ENCODE results near the gene ZNF808.
A peak's percentile ranks its signal among the peaks of the same experiment; 100 is the strongest.
"Not testable (repeated sequence)": the region's sequence is repeated elsewhere in the genome, so short reads cannot be mapped to it uniquely, and the experiment has no call there.

ZNF808 gene

DNA sequence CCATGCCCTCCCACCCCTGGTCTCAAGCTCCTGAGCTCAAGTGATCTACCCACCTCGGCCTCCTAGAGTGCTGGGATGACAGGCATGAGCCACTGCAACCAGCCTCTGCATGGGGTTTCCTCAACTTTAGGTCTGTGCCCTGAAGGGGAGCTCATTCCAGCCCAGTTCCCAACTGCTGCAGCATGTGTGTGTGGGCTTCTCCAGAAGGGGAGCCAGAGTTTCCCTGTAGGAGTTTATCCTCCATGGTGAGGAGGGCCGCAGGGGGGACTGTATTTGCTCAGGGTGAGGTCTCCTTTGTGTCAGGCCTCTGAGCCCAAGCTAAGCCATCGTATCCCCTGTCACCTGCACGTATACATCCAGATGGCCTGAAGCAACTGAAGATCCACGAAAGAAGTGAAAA lies 11.3 kb upstream of the ZNF808 start:
- Histone ChIP-seq H3K9me3 (ENCODE audit: low read length) (no peaks in the 10 kb centered on the region), H3K36me3 (ENCODE audit: insufficient read depth, low read length) (no peaks in the 10 kb centered on the region), H3K4me3 (ENCODE audit: low read depth in 1 of 2, low read length in 2 of 2) (no peak overlapping the region), H3K4me1 (ENCODE audit: insufficient read depth, low read length) (no peaks in the 10 kb centered on the region), H3K27me3 (ENCODE audit: control insufficient read depth in 1 of 2, insufficient read depth in 2 of 2, low read length in 2 of 2) (no peaks in the 10 kb centered on the region), H3K27ac (ENCODE audit: low read depth, low read length) (no peak overlapping the region), H3K9ac (ENCODE audit: low read length) (no peak overlapping the region)

GRCh38 chr19:52518646-52519045 lies 8.8 kb upstream of the ZNF808 start:
- H3K36me3 ChIP-seq (ENCODE audit: insufficient read depth, low read length), result no peaks in the 10 kb centered on the region
- no peak overlapping the region for H3K4me3 ChIP-seq (ENCODE audit: low read depth in 1 of 2, low read length in 2 of 2)
- no peaks in the 10 kb centered on the region for H3K9me3 ChIP-seq (ENCODE audit: low read length)
- no peaks in the 10 kb centered on the region for H3K27me3 ChIP-seq (ENCODE audit: control insufficient read depth in 1 of 2, insufficient read depth in 2 of 2, low read length in 2 of 2)
- no peak overlapping the region for H3K9ac ChIP-seq (ENCODE audit: low read length)
- H3K4me1 ChIP-seq (ENCODE audit: insufficient read depth, low read length), result no peaks in the 10 kb centered on the region
- H3K27ac ChIP-seq (ENCODE audit: low read depth, low read length), result no peak overlapping the region

GRCh38 chr19:52519175-52519574 lies 8.3 kb upstream of the ZNF808 start:
- not testable (repeated sequence) for H3K27ac ChIP-seq (ENCODE audit: low read depth, low read length)

DNA sequence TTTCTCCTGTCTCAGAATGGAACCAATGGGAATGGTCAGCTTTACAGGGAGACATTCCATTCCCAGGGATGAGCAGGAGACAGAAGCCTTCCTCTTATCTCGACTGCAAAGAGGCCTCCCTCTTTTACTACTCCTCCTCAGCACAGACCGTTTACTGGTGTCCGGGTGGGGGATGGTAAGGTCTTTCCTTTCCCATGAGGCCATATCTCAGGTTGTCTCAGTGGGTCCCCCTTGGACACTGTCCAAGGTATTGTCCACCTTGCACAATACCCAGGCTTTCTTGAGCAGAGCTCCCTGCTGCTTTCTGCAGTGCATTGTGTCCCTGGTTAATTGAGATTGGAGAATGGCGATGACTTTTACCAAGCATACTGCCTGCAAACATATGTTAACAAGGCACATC lies 7.5 kb upstream of the ZNF808 start:
- Histone ChIP-seq H3K36me3 (ENCODE audit: insufficient read depth, low read length) (no peaks in the 10 kb centered on the region), H3K4me3 (ENCODE audit: low read depth in 1 of 2, low read length in 2 of 2) (no peak overlapping the region), H3K4me1 (ENCODE audit: insufficient read depth, low read length) (no peaks in the 10 kb centered on the region), H3K9ac (ENCODE audit: low read length) (no peak overlapping the region), H3K27ac (ENCODE audit: low read depth, low read length) (no peak overlapping the region), H3K9me3 (ENCODE audit: low read length) (no peaks in the 10 kb centered on the region), H3K27me3 (ENCODE audit: control insufficient read depth in 1 of 2, insufficient read depth in 2 of 2, low read length in 2 of 2) (no peaks in the 10 kb centered on the region)

More at GRCh38 chr19:52519175-52519574, 8.3 kb upstream of the ZNF808 start:
- H3K27me3 ChIP-seq (ENCODE audit: control insufficient read depth in 1 of 2, insufficient read depth in 2 of 2, low read length in 2 of 2); H3K36me3 ChIP-seq (ENCODE audit: insufficient read depth, low read length); H3K4me1 ChIP-seq (ENCODE audit: insufficient read depth, low read length); H3K9me3 ChIP-seq (ENCODE audit: low read length); H3K4me3 ChIP-seq (ENCODE audit: low read depth in 1 of 2, low read length in 2 of 2); H3K9ac ChIP-seq (ENCODE audit: low read length): not testable (repeated sequence)

DNA sequence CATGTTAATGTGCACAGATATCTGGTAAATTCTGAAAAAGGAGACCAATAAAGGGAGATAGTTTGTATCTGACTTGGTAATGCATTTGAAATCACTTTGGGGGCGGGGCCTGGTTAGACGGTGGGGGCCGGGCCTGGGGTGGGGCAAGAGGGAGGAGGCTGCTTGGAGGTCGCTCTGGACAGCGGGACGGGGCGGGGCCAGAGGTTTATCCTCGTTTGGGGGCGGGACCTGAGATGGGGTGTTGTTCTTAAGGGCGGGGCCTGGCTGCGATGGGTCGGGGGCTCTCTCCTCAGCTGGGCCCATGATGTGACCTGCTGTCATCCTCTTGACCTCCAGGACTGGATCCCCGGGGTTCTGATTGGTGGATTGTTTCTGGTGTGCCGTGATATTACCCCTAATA lies 4.9 kb upstream of the ZNF808 start:
- no peaks in the 10 kb centered on the region for H3K36me3 ChIP-seq (ENCODE audit: insufficient read depth, low read length)
- H3K9ac ChIP-seq (ENCODE audit: low read length), result no peak overlapping the region
- no peaks in the 10 kb centered on the region for H3K27me3 ChIP-seq (ENCODE audit: control insufficient read depth in 1 of 2, insufficient read depth in 2 of 2, low read length in 2 of 2)
- no peak overlapping the region for H3K27ac ChIP-seq (ENCODE audit: low read depth, low read length)
- no peaks in the 10 kb centered on the region for H3K4me1 ChIP-seq (ENCODE audit: insufficient read depth, low read length)
- H3K4me3 ChIP-seq (ENCODE audit: low read depth in 1 of 2, low read length in 2 of 2), result no peak overlapping the region
- H3K9me3 ChIP-seq (ENCODE audit: low read length), result no peaks in the 10 kb centered on the region

DNA sequence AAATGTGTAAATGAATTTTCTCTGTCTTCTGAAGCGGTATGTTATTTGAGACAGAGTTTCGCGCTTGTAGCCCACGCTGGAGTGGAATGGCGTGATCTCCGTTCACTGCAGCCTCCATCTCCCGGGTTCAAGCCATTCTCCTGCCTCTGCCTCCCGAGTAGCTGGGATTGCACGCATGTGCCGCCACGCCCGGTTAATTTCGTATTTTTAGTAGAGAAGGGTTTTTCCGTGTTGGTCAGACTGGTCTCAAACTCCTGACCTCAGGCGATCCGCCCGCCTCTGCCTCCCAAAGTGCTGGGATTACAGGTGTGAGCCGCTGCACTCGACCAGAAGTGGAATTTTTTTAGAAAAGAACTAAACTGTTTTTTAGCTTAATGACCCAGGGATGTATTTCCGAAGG lies 3.4 kb upstream of the ZNF808 start:
- no peaks in the 10 kb centered on the region for H3K27me3 ChIP-seq (ENCODE audit: control insufficient read depth in 1 of 2, insufficient read depth in 2 of 2, low read length in 2 of 2)
- H3K9ac ChIP-seq (ENCODE audit: low read length), result no peak overlapping the region

DNA sequence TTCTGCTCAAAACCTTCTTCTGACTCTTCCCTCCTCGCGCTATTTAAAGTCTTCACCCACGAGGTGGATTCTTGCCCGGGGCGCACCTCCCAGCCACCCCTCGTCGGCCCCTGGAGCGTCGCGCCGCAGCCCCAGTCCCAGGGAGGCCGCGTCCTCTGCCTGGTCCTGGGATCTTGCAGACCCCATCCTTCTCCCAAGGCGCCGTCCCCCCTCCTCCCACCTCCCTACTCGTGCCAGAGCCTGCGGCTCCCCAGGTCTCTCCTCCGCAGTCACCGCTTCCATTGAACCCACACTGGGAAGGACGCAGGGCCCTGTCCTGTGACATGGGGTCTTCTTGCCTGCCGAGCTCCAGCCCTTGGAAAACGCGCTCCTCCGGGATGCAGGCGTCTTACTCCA lies 486 bp downstream of the ZNF808 start:
- H3K27me3 ChIP-seq (ENCODE audit: control insufficient read depth in 1 of 2, insufficient read depth in 2 of 2, low read length in 2 of 2), result no peaks in the 10 kb centered on the region
- peaks cover 11% of the 10 kb centered on the region for H3K4me1 ChIP-seq (ENCODE audit: insufficient read depth, low read length)
- H3K27ac ChIP-seq (ENCODE audit: low read depth, low read length), result peak overlapping the region; percentile 79
- H3K9me3 ChIP-seq (ENCODE audit: low read length), result no peaks in the 10 kb centered on the region
- H3K36me3 ChIP-seq (ENCODE audit: insufficient read depth, low read length), result no peaks in the 10 kb centered on the region
- H3K9ac ChIP-seq (ENCODE audit: low read length), result peak overlapping the region; percentile 76
- peak overlapping the region; percentile 51 to 66 for H3K4me3 ChIP-seq (ENCODE audit: low read depth in 1 of 2, low read length in 2 of 2)

More for the DNA sequence above, 3.4 kb upstream of the ZNF808 start:
- no peaks in the 10 kb centered on the region for H3K9me3 ChIP-seq (ENCODE audit: low read length)
- no peaks in the 10 kb centered on the region for H3K36me3 ChIP-seq (ENCODE audit: insufficient read depth, low read length)
- peaks cover 10% of the 10 kb centered on the region for H3K4me1 ChIP-seq (ENCODE audit: insufficient read depth, low read length)
- H3K27ac ChIP-seq (ENCODE audit: low read depth, low read length), result no peak overlapping the region
- no peak overlapping the region for H3K4me3 ChIP-seq (ENCODE audit: low read depth in 1 of 2, low read length in 2 of 2)

DNA sequence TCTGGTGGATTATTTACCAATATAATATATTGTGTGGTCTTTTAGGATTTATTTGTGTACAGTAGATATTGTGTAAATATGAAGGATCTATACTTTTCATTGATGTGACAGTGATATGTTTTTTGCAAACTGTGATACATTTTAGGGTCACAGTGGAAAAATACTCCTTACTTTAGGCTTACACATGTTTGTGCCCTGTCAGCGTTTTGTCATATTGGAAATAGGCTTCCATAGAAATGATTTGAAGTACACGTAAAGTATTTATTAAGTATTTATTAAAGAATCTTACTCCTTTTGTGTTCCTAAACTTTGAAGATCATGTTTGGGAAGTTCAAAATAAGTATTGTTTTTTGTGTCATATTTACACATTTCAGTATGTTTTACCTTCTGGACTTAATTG lies 5.0 kb downstream of the ZNF808 start:
- no peaks in the 10 kb centered on the region for H3K27me3 ChIP-seq (ENCODE audit: control insufficient read depth in 1 of 2, insufficient read depth in 2 of 2, low read length in 2 of 2)
- peaks cover 19% of the 10 kb centered on the region for H3K4me1 ChIP-seq (ENCODE audit: insufficient read depth, low read length)
- H3K36me3 ChIP-seq (ENCODE audit: insufficient read depth, low read length), result peaks cover 4% of the 10 kb centered on the region
- no peaks in the 10 kb centered on the region for H3K9me3 ChIP-seq (ENCODE audit: low read length)
- H3K9ac ChIP-seq (ENCODE audit: low read length), result no peak overlapping the region
- no peak overlapping the region for H3K4me3 ChIP-seq (ENCODE audit: low read depth in 1 of 2, low read length in 2 of 2)
- no peak overlapping the region for H3K27ac ChIP-seq (ENCODE audit: low read depth, low read length)

- Histone ChIP-seq H3K4me3 (ENCODE audit: low read depth in 1 of 2, low read length in 2 of 2) (no peak overlapping the region), H3K27ac (ENCODE audit: low read depth, low read length) (no peak overlapping the region), H3K27me3 (ENCODE audit: control insufficient read depth in 1 of 2, insufficient read depth in 2 of 2, low read length in 2 of 2) (no peaks in the 10 kb centered on the region), H3K4me1 (ENCODE audit: insufficient read depth, low read length) (peaks cover 11% of the 10 kb centered on the region), H3K36me3 (ENCODE audit: insufficient read depth, low read length) (peaks cover 4% of the 10 kb centered on the region), H3K9me3 (ENCODE audit: low read length) (no peaks in the 10 kb centered on the region), H3K9ac (ENCODE audit: low read length) (no peak overlapping the region)
Measured at GRCh38 chr19:52533901-52534300, 6.4 kb downstream of the ZNF808 start.

DNA sequence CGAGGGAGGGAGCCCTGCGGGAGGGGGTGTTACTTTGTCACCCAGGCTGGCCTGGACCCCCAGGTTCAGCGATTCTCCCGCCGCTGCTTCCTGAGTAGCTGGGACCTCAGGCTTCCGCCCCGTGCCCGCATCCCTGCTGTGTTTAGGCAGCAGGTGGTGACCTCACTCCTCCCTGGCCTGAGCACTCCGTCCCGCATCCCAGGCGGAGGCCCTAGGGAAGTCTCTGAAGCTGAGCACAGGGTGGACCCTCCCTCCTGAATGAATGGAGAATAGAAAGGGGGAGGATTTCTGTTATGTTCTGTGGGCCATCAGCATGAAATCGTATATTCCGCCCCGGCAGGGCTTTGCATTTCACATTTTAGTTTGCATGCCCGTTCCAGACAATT lies 7.9 kb downstream of the ZNF808 start:
- H3K9ac ChIP-seq (ENCODE audit: low read length); H3K4me1 ChIP-seq (ENCODE audit: insufficient read depth, low read length); H3K9me3 ChIP-seq (ENCODE audit: low read length); H3K27me3 ChIP-seq (ENCODE audit: control insufficient read depth in 1 of 2, insufficient read depth in 2 of 2, low read length in 2 of 2); H3K36me3 ChIP-seq (ENCODE audit: insufficient read depth, low read length); H3K27ac ChIP-seq (ENCODE audit: low read depth, low read length): not testable (repeated sequence)
- peak overlapping the region; percentile 40 to 72 for H3K4me3 ChIP-seq (ENCODE audit: low read depth in 1 of 2, low read length in 2 of 2)

GRCh38 chr19:52535771-52536447 lies 8.4 kb downstream of the ZNF808 start:
- peaks cover 4% of the 10 kb centered on the region for H3K36me3 ChIP-seq (ENCODE audit: insufficient read depth, low read length)
- H3K4me1 ChIP-seq (ENCODE audit: insufficient read depth, low read length), result peaks cover 8% of the 10 kb centered on the region
- peak overlapping the region; percentile 40 to 72 for H3K4me3 ChIP-seq (ENCODE audit: low read depth in 1 of 2, low read length in 2 of 2)
- peak overlapping the region; percentile 72 for H3K27ac ChIP-seq (ENCODE audit: low read depth, low read length)
- no peaks in the 10 kb centered on the region for H3K27me3 ChIP-seq (ENCODE audit: control insufficient read depth in 1 of 2, insufficient read depth in 2 of 2, low read length in 2 of 2)
- no peak overlapping the region for H3K9ac ChIP-seq (ENCODE audit: low read length)
- H3K9me3 ChIP-seq (ENCODE audit: low read length), result no peaks in the 10 kb centered on the region

GRCh38 chr19:52536448-52536800 lies 9.0 kb downstream of the ZNF808 start:
- Histone ChIP-seq H3K9ac (ENCODE audit: low read length) (no peak overlapping the region), H3K9me3 (ENCODE audit: low read length) (no peaks in the 10 kb centered on the region), H3K36me3 (ENCODE audit: insufficient read depth, low read length) (peaks cover 4% of the 10 kb centered on the region), H3K4me1 (ENCODE audit: insufficient read depth, low read length) (peaks cover 8% of the 10 kb centered on the region), H3K27me3 (ENCODE audit: control insufficient read depth in 1 of 2, insufficient read depth in 2 of 2, low read length in 2 of 2) (no peaks in the 10 kb centered on the region), H3K4me3 (ENCODE audit: low read depth in 1 of 2, low read length in 2 of 2) (peak overlapping the region; percentile 40 to 72), H3K27ac (ENCODE audit: low read depth, low read length) (peak overlapping the region; percentile 72)

All from muscle layer of colon (tissue), 2 donors.